Measurements from ENCODE around the gene C20orf144.

Gene C20orf144

GRCh38 chr20:33664762-33665144 lies 2.6 kb downstream of the C20orf144 start:
- no peak for DNase-seq (ENCODE audit: extremely low read depth, insufficient read length)
- TF ChIP-seq CTCF (IDR thresholded peaks at IDR 0.05; ENCODE audit: insufficient read depth, low read length, poor library complexity, severe bottlenecking): no peak
- H3K27me3 ChIP-seq (replicated peaks; ENCODE audit: control insufficient read depth, insufficient read depth, low read length): no peaks in the 10 kb centered on the region
- no peaks in the 10 kb centered on the region; the same call in 1 of the 2 replicates for H3K36me3 ChIP-seq (ENCODE audit: control insufficient read depth, insufficient read depth, low read length)
- H3K4me3 ChIP-seq (replicated peaks; ENCODE audit: low read depth, low read length): no peak overlapping the region

GRCh38 chr20:33666293-33667244 lies 4.4 kb downstream of the C20orf144 start, which contains the start of gene ACTL10:
Gene ACTL10 (plus strand): TSS chr20:33666943. CDS start chr20:33667498, 555 bp downstream.
- peak; percentile 29 for TF ChIP-seq CTCF (IDR thresholded peaks at IDR 0.05; ENCODE audit: insufficient read depth, low read length, poor library complexity, severe bottlenecking)
- Histone ChIP-seq H3K4me3 (replicated peaks; ENCODE audit: low read depth, low read length) (peak within 1 kb of the TSS; percentile 74), H3K27me3 (replicated peaks; ENCODE audit: control insufficient read depth, insufficient read depth, low read length) (no peaks in the 10 kb centered on the region), H3K36me3 (ENCODE audit: control insufficient read depth, insufficient read depth, low read length) (peaks cover 2% of the 10 kb centered on the region)
- DNase-seq (ENCODE audit: extremely low read depth, insufficient read length): peak; percentile 93

- Histone ChIP-seq H3K27me3 (replicated peaks; ENCODE audit: control insufficient read depth, insufficient read depth, low read length) (no peaks in the 10 kb centered on the region), H3K4me3 (replicated peaks; ENCODE audit: low read depth, low read length) (peak overlapping the region; percentile 74), H3K36me3 (ENCODE audit: control insufficient read depth, insufficient read depth, low read length) (peaks cover 2% of the 10 kb centered on the region)
- peak; percentile 79 for DNase-seq (ENCODE audit: extremely low read depth, insufficient read length)
- no peak for TF ChIP-seq CTCF (IDR thresholded peaks at IDR 0.05; ENCODE audit: insufficient read depth, low read length, poor library complexity, severe bottlenecking)
Measured at GRCh38 chr20:33667245-33667675, 5.1 kb downstream of the C20orf144 start.

GRCh38 chr20:33667676-33668465 lies 5.7 kb downstream of the C20orf144 start:
- Histone ChIP-seq H3K4me3 (replicated peaks; ENCODE audit: low read depth, low read length) (peak overlapping the region; percentile 74), H3K27me3 (replicated peaks; ENCODE audit: control insufficient read depth, insufficient read depth, low read length) (no peaks in the 10 kb centered on the region), H3K36me3 (ENCODE audit: control insufficient read depth, insufficient read depth, low read length) (peaks cover 2% of the 10 kb centered on the region)
- DNase-seq (ENCODE audit: extremely low read depth, insufficient read length): peak; percentile 88
- peak; percentile 98 for TF ChIP-seq CTCF (IDR thresholded peaks at IDR 0.05; ENCODE audit: insufficient read depth, low read length, poor library complexity, severe bottlenecking)

- H3K36me3 ChIP-seq (ENCODE audit: control insufficient read depth, insufficient read depth, low read length): peaks cover 2% of the 10 kb centered on the region
- DNase-seq (ENCODE audit: extremely low read depth, insufficient read length): no peak
- TF ChIP-seq CTCF (IDR thresholded peaks at IDR 0.05; ENCODE audit: insufficient read depth, low read length, poor library complexity, severe bottlenecking): no peak
- H3K4me3 ChIP-seq (replicated peaks; ENCODE audit: low read depth, low read length): peak overlapping the region; percentile 74; the same call in 1 of the 2 replicates
- H3K27me3 ChIP-seq (replicated peaks; ENCODE audit: control insufficient read depth, insufficient read depth, low read length): no peaks in the 10 kb centered on the region
Measured at GRCh38 chr20:33668466-33669155, 6.5 kb downstream of the C20orf144 start.

Data from GM06990 (cell line).